K562 (cell line): ENCODE measurements around the gene SAMD8. TPM values are rescaled to one million over a fixed set of nuclear protein-coding genes. Genes with fewer than 3 reads are reported as not detected.
A peak's percentile ranks its signal among the peaks of the same experiment; 100 is the strongest.

Source experiments
- ARID2 ChIP-seq: fragments of 450-650 bp; IDR thresholded peaks from 2 replicates; pipeline ENCODE4 v1.6.1; 2017; ENCODE audit warnings: antibody characterized with exemption, mild to moderate bottlenecking
- ATF7 ChIP-seq: fragments of 450-650 bp; IDR thresholded peaks from 2 replicates; pipeline ENCODE4 v1.7.1; 2014; ENCODE audit warnings: mild to moderate bottlenecking, moderate library complexity
- BACH1 ChIP-seq: fragments of 200-800 bp; sonication (Bioruptor generic); IDR thresholded peaks from 2 replicates; pipeline ENCODE4 v1.6.1; 2016; ENCODE audit warnings: missing genetic modification characterization, missing compliant biosample characterization
- CAMTA2 ChIP-seq: fragments of 250-450 bp; sonication (Bioruptor Pico); conservative IDR thresholded peaks from 2 replicates; pipeline ENCODE4 v1.5.1; 2022
- CBFA2T3 ChIP-seq: fragments of 450-650 bp; IDR thresholded peaks from 2 replicates; pipeline ENCODE4 v1.6.1; 2017
- CREM ChIP-seq: IDR thresholded peaks from 2 replicates; pipeline ENCODE4 v1.6.1; 2014; ENCODE audit warnings: antibody characterized with exemption, low read depth
- DNMT1 ChIP-seq: fragments of 450-650 bp; IDR thresholded peaks from 2 replicates; pipeline ENCODE4 v1.6.1; 2016; ENCODE audit warnings: antibody characterized with exemption, mild to moderate bottlenecking
- E2F3 ChIP-seq: fragments of 250-450 bp; sonication (Bioruptor Pico); IDR thresholded peaks from 2 replicates; pipeline ENCODE4 v1.4.0; 2020; ENCODE audit warnings: mild to moderate bottlenecking
- FOXJ3 ChIP-seq: sonication (generic); formaldehyde crosslinking; IDR thresholded peaks from 2 replicates; pipeline ENCODE4 v1.4.0; 2020; ENCODE audit warnings: mild to moderate bottlenecking, missing genetic modification reagents
- GABPB1 ChIP-seq: sonication (generic); formaldehyde crosslinking; IDR thresholded peaks from 2 replicates; pipeline ENCODE4 v1.8.0; 2022; ENCODE audit warnings: mild to moderate bottlenecking, missing genetic modification reagents
- HCFC1 ChIP-seq: IDR thresholded peaks from 2 replicates; pipeline ENCODE4 v1.6.1; 2012; ENCODE audit warnings: low read depth, low read length, improper control_type of control experiment
- HDAC6 ChIP-seq: IDR thresholded peaks from 2 replicates; pipeline ENCODE4 v1.6.1; 2012; ENCODE audit warnings: low read depth, mild to moderate bottlenecking, control low read depth, inconsistent platforms, low read length, moderate library complexity
- HOXB6 ChIP-seq: fragments of 250-450 bp; sonication (Bioruptor Pico); IDR thresholded peaks from 2 replicates; pipeline ENCODE4 v1.5.1; 2022; ENCODE audit warnings: mild to moderate bottlenecking, borderline replicate concordance
- KDM4B ChIP-seq, 2 experiments: fragments of 450-650 bp in 1 of 2; sonication (generic) in 1 of 2; IDR thresholded peaks; 2 replicates each; pipeline ENCODE4 v1.6.1; 2016 to 2017; ENCODE audit warnings: borderline replicate concordance in 2 of 2, antibody characterized with exemption in 1 of 2, low read depth in 1 of 2, mild to moderate bottlenecking in 1 of 2
- L3MBTL2 ChIP-seq: fragments of 450-650 bp; IDR thresholded peaks from 2 replicates; pipeline ENCODE4 v1.6.1; 2016; ENCODE audit warnings: mild to moderate bottlenecking, moderate library complexity
- MBD2 ChIP-seq: sonication (generic); IDR thresholded peaks from 2 replicates; pipeline ENCODE4 v1.6.1; 2016; ENCODE audit warnings: low read depth, borderline replicate concordance
- MCM3 ChIP-seq: fragments of 450-650 bp; IDR thresholded peaks from 2 replicates; pipeline ENCODE4 v1.6.1; 2016
- NCOA6 ChIP-seq: fragments of 450-650 bp; IDR thresholded peaks from 2 replicates; pipeline ENCODE4 v1.6.1; 2017; ENCODE audit warnings: mild to moderate bottlenecking
- NR3C1 ChIP-seq: sonication (generic); formaldehyde crosslinking; IDR thresholded peaks from 2 replicates; pipeline ENCODE4 v1.8.1; 2022; ENCODE audit warnings: missing genetic modification reagents
- POLR3G ChIP-seq: IDR thresholded peaks from 2 replicates; pipeline ENCODE4 v1.6.1; 2011; ENCODE audit not compliant: insufficient read length, insufficient replicate concordance; ENCODE audit errors: extremely low read depth
- PPARD ChIP-seq: fragments of 250-450 bp; sonication (Bioruptor Pico); IDR thresholded peaks from 2 replicates; pipeline ENCODE4 v1.8.0; 2022; ENCODE audit warnings: inconsistent platforms, mild to moderate bottlenecking, moderate library complexity
- RFX7 ChIP-seq: fragments of 250-450 bp; sonication (Bioruptor Pico); IDR thresholded peaks from 2 replicates; pipeline ENCODE4 v1.5.1; 2021; ENCODE audit warnings: mild to moderate bottlenecking
- SAFB2 ChIP-seq: fragments of 200-400 bp; formaldehyde crosslinking; IDR thresholded peaks from 2 replicates; pipeline ENCODE4 v1.6.1; 2018; ENCODE audit warnings: borderline replicate concordance, low read length, low read depth, moderate library complexity; ENCODE audit not compliant: severe bottlenecking
- SIN3B ChIP-seq: fragments of 450-650 bp; IDR thresholded peaks from 2 replicates; pipeline ENCODE4 v1.6.1; 2017; ENCODE audit warnings: low read depth, mild to moderate bottlenecking, moderate library complexity
- SMARCA4 ChIP-seq: fragments of 450-650 bp; IDR thresholded peaks from 2 replicates; pipeline ENCODE4 v1.6.1; 2016
- TFAM ChIP-seq: fragments of 250-450 bp; sonication (Bioruptor Pico); conservative IDR thresholded peaks from 2 replicates; pipeline ENCODE4 v1.5.0; 2021; ENCODE audit warnings: mild to moderate bottlenecking, moderate library complexity
- ZKSCAN3 ChIP-seq: fragments of 250-450 bp; sonication (Bioruptor Pico); IDR thresholded peaks from 2 replicates; pipeline ENCODE4 v1.4.0; 2020
- ZNF12 ChIP-seq: sonication (generic); formaldehyde crosslinking; IDR thresholded peaks from 2 replicates; pipeline ENCODE4 v1.4.0; 2020; ENCODE audit warnings: mild to moderate bottlenecking, missing genetic modification reagents
- ZNF354B ChIP-seq: fragments of 250-450 bp; sonication (Bioruptor Pico); IDR thresholded peaks from 2 replicates; pipeline ENCODE4 v1.4.0; 2020
- ZNF384 ChIP-seq: IDR thresholded peaks from 2 replicates; pipeline ENCODE4 v1.6.1; 2012; ENCODE audit warnings: low read depth, low read length, improper control_type of control experiment
- ZZZ3 ChIP-seq: fragments of 450-650 bp; IDR thresholded peaks from 2 replicates; pipeline ENCODE4 v1.6.1; 2016; ENCODE audit warnings: antibody characterized with exemption, mild to moderate bottlenecking, moderate library complexity
- polyA plus RNA-seq, 8 experiments: library from polyadenylated mRNA; depleted of rRNA in 4 of 8; stranded (reverse) in 5 of 8; unstranded in 3 of 8; fragments of >200 nt; fragmentation: Nextera tagmentation in 2 of 8; fragmentation: Illumina TruSeq in 1 of 8; extraction: Ambion mirVana in 2 of 8; extraction: Trizol in 1 of 8; gene quantifications; 2 replicates each; pipeline versions ENCODE4 v1.2.1 to v1.2.3, GENCODE V29; 2011 to 2014; ENCODE audit warnings: inconsistent platforms in 1 of 8, missing spikeins in 1 of 8
- total RNA-seq, 7 experiments: library from RNA; depleted of rRNA in 6 of 7; stranded (reverse); fragments of >200 nt in 6 of 7; fragmentation: Illumina TruSeq in 2 of 7; extraction: Trizol in 2 of 7; gene quantifications; 2 replicates each; pipeline versions ENCODE4 v1.2.1 to v1.2.3, GENCODE V29; 2011 to 2021; ENCODE audit warnings: low replicate concordance in 1 of 7
- TF ChIP-seq, protein P1 (sequence below): sonication (generic); formaldehyde crosslinking; IDR thresholded peaks from 2 replicates; pipeline ENCODE4 v1.8.0; 2022; ENCODE audit warnings: missing genetic modification reagents, mild to moderate bottlenecking, moderate library complexity, borderline replicate concordance

The SAMD8 gene
- total and polyA plus RNA-seq, 9 of the 15 experiments (the other 6 are each of a cell fraction or from before 2014, with no cell fraction given), result 2.7 to 16.1 (median 6.2) TPM

DNA sequence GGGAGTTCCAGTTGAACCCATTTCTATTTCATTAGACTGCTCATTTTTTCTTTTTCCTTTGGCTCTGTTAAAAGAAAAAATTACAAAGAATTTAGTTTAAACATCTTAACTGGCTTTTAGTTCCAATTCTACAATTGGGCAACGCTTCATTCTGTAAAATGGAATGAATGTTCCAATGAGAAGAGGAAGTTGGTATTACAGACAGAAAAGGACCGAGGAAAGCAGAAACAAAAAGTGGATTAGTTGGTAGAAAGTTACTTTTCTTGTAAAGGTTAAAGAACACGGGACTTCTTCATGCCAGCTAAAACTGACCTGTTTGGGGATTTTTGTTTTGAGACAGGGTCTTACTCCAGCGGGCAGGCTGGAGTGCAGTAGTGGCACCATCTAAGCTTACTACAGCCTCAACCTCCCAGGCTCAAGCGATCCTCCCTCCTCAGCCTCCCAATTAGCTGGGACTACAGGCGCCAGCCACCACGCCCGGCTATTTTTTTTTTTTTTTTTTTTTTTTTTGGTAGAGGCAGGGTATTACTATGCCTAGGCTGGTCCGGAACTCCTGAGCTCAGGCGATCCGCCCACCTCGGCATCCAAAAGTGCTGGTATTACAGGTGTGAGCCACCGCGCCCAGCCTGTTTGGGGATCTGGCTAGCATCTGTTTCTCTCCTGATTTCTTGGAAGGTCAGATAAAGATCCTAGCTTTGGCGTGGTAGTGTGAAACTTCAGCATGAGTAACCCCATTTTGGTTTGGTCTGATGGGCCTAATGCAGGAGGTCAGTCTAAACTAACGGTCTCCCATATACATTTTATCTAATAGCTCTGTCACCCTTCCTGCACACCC lies 97.8 kb downstream of the SAMD8 start (continued):
- no peak for TF ChIP-seq NR3C1 (CRISPR knock-in tag)
- TF ChIP-seq SAFB2, result no peak
- TF ChIP-seq PPARD (CRISPR knock-in tag), result no peak
- no peak for TF ChIP-seq TFAM (CRISPR knock-in tag)
- TF ChIP-seq CAMTA2 (CRISPR knock-in tag), result peak; percentile 96
- peak; percentile 95 for TF ChIP-seq E2F3 (CRISPR knock-in tag)
- TF ChIP-seq ZNF12 (CRISPR knock-in tag), result no peak
- TF ChIP-seq SMARCA4, result no peak
- TF ChIP-seq ZZZ3, result no peak
- no peak for TF ChIP-seq HDAC6
- TF ChIP-seq MCM3, result no peak
- TF ChIP-seq MBD2, result no peak
- no peak for TF ChIP-seq DNMT1
- peak; percentile 30; the same call in 1 of the 2 replicates for TF ChIP-seq CBFA2T3
- peak; percentile 75; the same call in 1 of the 2 replicates for TF ChIP-seq ZNF354B
- no peak for TF ChIP-seq HOXB6 (CRISPR knock-in tag)
- TF ChIP-seq, protein P1, sequence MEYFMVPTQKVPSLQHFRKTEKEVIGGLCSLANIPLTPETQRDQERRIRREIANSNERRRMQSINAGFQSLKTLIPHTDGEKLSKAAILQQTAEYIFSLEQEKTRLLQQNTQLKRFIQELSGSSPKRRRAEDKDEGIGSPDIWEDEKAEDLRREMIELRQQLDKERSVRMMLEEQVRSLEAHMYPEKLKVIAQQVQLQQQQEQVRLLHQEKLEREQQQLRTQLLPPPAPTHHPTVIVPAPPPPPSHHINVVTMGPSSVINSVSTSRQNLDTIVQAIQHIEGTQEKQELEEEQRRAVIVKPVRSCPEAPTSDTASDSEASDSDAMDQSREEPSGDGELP (CRISPR knock-in tag), result no peak
- TF ChIP-seq GABPB1 (CRISPR knock-in tag), result no peak
- peak; percentile 52 for TF ChIP-seq ZNF384
- TF ChIP-seq CREM, result no peak
- TF ChIP-seq BACH1 (tag), result peak; percentile 93
- no peak for TF ChIP-seq SIN3B
- TF ChIP-seq ATF7, result no peak
- TF ChIP-seq NCOA6, result no peak
- TF ChIP-seq ARID2, result no peak
- TF ChIP-seq L3MBTL2, result no peak
- no peak for TF ChIP-seq POLR3G
- TF ChIP-seq FOXJ3 (CRISPR knock-in tag), result no peak
- no peak for TF ChIP-seq ZKSCAN3
- TF ChIP-seq RFX7 (CRISPR knock-in tag), result peak; percentile 81
- TF ChIP-seq KDM4B (IDR thresholded peaks at IDR 0.05; ENCODE audit: borderline replicate concordance in 2 of 2, low read depth in 1 of 2), result no peak
- TF ChIP-seq HCFC1, result no peak
